Measurements from ENCODE around the gene LAMC2.

DNA sequence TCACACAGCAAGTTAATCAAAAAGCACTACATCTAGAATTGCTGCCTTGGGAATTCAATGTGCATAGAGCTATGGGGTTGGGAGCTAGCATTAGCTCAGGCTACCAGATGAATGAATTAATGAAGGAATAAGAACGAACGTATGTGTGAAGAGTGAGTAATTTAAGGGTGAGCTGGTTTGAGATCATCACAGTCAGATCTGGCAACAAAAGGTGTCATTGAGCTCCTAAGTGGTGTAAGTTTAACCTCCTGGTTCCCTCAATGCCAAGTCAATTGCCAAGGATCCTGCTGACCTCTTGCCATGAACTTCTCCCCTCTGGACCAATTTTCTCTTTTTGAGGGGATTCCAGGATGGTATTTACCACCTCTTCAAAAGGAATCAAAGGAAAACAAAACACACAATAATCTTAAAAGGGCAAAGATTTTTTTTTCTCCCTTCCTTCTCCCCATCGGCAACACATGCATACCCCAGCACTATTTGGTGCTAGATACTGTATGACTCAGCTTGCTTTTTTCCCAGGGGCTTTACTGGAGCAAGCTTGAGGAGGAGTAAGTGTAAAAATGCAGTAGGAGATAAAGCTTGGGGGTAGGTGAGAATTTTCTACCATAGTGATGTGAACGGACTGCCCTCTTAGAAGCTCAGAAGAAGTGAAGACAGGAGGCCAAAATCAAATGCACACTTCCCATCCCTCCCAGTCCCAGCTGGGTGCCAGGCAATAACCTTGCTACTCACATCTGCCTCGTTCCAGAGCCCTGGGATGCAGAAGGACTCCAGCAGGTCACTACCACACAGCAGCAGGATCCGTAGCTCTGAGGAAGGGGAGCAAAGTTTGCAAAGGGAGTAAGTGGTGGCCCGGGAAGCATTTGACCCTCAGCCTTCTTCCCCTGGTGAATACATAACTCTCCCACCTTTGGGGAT is 92.0 kb downstream of the LAMC2 start:
- no peak for TF ChIP-seq ZFX (IDR thresholded peaks at IDR 0.05; ENCODE audit: borderline replicate concordance)
- TF ChIP-seq, protein P1, sequence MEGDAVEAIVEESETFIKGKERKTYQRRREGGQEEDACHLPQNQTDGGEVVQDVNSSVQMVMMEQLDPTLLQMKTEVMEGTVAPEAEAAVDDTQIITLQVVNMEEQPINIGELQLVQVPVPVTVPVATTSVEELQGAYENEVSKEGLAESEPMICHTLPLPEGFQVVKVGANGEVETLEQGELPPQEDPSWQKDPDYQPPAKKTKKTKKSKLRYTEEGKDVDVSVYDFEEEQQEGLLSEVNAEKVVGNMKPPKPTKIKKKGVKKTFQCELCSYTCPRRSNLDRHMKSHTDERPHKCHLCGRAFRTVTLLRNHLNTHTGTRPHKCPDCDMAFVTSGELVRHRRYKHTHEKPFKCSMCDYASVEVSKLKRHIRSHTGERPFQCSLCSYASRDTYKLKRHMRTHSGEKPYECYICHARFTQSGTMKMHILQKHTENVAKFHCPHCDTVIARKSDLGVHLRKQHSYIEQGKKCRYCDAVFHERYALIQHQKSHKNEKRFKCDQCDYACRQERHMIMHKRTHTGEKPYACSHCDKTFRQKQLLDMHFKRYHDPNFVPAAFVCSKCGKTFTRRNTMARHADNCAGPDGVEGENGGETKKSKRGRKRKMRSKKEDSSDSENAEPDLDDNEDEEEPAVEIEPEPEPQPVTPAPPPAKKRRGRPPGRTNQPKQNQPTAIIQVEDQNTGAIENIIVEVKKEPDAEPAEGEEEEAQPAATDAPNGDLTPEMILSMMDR (IDR thresholded peaks at IDR 0.05): no peak
